H1 (cell line): ENCODE data around the gene YIPF5. TPM values are rescaled to one million over a fixed set of nuclear protein-coding genes. Genes with fewer than 3 reads are reported as not detected.

ENCODE experiments used
- CTCF ChIA-PET: fragments of 300-600 bp; sonication (Branson Sonifier 250); formaldehyde crosslinking; loops from one replicate; lab custom pipeline; 2021; ENCODE audit not compliant: partially characterized antibody; lab: Charles Lee
- POLR2A ChIA-PET: fragments of 300-600 bp; sonication (Branson Sonifier 250); formaldehyde crosslinking; loops from one replicate; lab custom pipeline; 2021; ENCODE audit warnings: inconsistent platforms; ENCODE audit not compliant: partially characterized antibody; lab: Charles Lee
- DNase-seq, 2 experiments: peaks; one replicate each; pipeline versions ENCODE4 v3.0.0 to v3.0.0-alpha.2; 2010 to 2022; ENCODE audit warnings: low spot score in 2 of 2, low read depth in 1 of 2, mixed read lengths in 1 of 2
- FAIRE-seq: peaks from 2 replicates; lab custom pipeline; 2011; peaks lifted over from hg19 to GRCh38; lab: Jason Lieb, UNC
- H2AFZ ChIP-seq: 2 replicates; pipeline ENCODE4 v1.8.1; 2012; ENCODE audit warnings: low read length, inconsistent platforms
- H2AK5ac ChIP-seq: 2 replicates; pipeline ENCODE4 v1.6.1; 2013; ENCODE audit warnings: low read depth, low read length
- H2BK120ac ChIP-seq: replicated peaks from 2 replicates; pipeline ENCODE3; 2013; ENCODE audit warnings: low read depth, low read length, inconsistent platforms
- H2BK12ac ChIP-seq: 2 replicates; pipeline ENCODE4 v1.6.1; 2013; ENCODE audit warnings: low read depth, low read length
- H2BK15ac ChIP-seq: 2 replicates; pipeline ENCODE4 v1.6.1; 2013; ENCODE audit warnings: low read length
- H2BK20ac ChIP-seq: 2 replicates; pipeline ENCODE4 v1.6.1; 2013; ENCODE audit warnings: low read length
- H2BK5ac ChIP-seq: 2 replicates; pipeline ENCODE4 v1.6.1; 2013; ENCODE audit warnings: low read depth, low read length
- H3K14ac ChIP-seq: 2 replicates; pipeline ENCODE4 v1.6.1; 2013; ENCODE audit warnings: inconsistent platforms; ENCODE audit not compliant: insufficient read length
- H3K18ac ChIP-seq: 2 replicates; pipeline ENCODE4 v1.6.1; 2013; ENCODE audit warnings: low read length; ENCODE audit errors: extremely low read depth
- H3K23ac ChIP-seq: 2 replicates; pipeline ENCODE4 v1.6.1; 2013; ENCODE audit warnings: inconsistent platforms; ENCODE audit not compliant: insufficient read length
- H3K23me2 ChIP-seq: 2 replicates; pipeline ENCODE4 v1.6.1; 2013; ENCODE audit warnings: low read depth, low read length
- H3K27ac ChIP-seq: 2 replicates; pipeline ENCODE4 v1.6.1; 2011; ENCODE audit warnings: low read depth, low read length, inconsistent platforms
- H3K27me3 ChIP-seq, 4 experiments: replicated peaks in 1 of 4; 1 replicate in 1 of 4; 2 replicates in 3 of 4; pipeline versions ENCODE4 v1.6.1 to v1.8.1; 2011 to 2013; ENCODE audit warnings: low read length in 3 of 4, mild to moderate bottlenecking in 3 of 4, inconsistent platforms in 2 of 4, mixed read lengths in 2 of 4, moderate library complexity in 1 of 4; ENCODE audit not compliant: control insufficient read depth in 3 of 4, insufficient read depth in 3 of 4; ENCODE audit errors: extremely low read depth in 1 of 4
- H3K36me3 ChIP-seq, 4 experiments: 2 replicates each; pipeline versions ENCODE4 v1.6.1 to v1.8.1; 2011 to 2013; ENCODE audit warnings: mild to moderate bottlenecking in 4 of 4, low read length in 3 of 4, moderate library complexity in 2 of 4, control low read depth in 1 of 4, inconsistent platforms in 1 of 4; ENCODE audit not compliant: insufficient read depth in 4 of 4, control insufficient read depth in 2 of 4
- H3K4ac ChIP-seq: replicated peaks from 2 replicates; pipeline ENCODE3; 2013; ENCODE audit warnings: low read length, low read depth, mixed read lengths, inconsistent platforms; ENCODE audit not compliant: insufficient read length
- H3K4me1 ChIP-seq, 4 experiments: replicated peaks in 1 of 4; 1 replicate in 1 of 4; 2 replicates in 3 of 4; pipeline versions ENCODE4 v1.6.1 to v1.8.1; 2011 to 2013; ENCODE audit warnings: low read length in 3 of 4, inconsistent platforms in 2 of 4, mixed read lengths in 1 of 4; ENCODE audit not compliant: insufficient read depth in 4 of 4, control insufficient read depth in 3 of 4
- H3K4me2 ChIP-seq, 2 experiments: 2 replicates each; pipeline versions ENCODE4 v1.6.1 to v1.8.1; 2011 to 2013; ENCODE audit warnings: low read depth in 2 of 2, low read length in 2 of 2, control low read depth in 1 of 2, inconsistent platforms in 1 of 2, mild to moderate bottlenecking in 1 of 2; ENCODE audit not compliant: insufficient read depth in 1 of 2
- H3K4me3 ChIP-seq, 4 experiments: fragments of 200-600, 300-600 bp in 1 of 4; sonication (generic), shearing (Covaris generic), sonication (Bioruptor Twin) in 1 of 4; 2 replicates each; pipeline versions ENCODE4 v1.5.1 to v1.8.1; 2011 to 2016; ENCODE audit warnings: low read length in 4 of 4, low read depth in 3 of 4, control low read depth in 2 of 4, inconsistent platforms in 2 of 4, mild to moderate bottlenecking in 2 of 4, mixed read lengths in 1 of 4, moderate library complexity in 1 of 4; ENCODE audit not compliant: insufficient read depth in 2 of 4; ENCODE audit errors: extremely low read depth in 1 of 4
- H3K56ac ChIP-seq: replicated peaks from 2 replicates; pipeline ENCODE3; 2013; ENCODE audit warnings: low read depth, mild to moderate bottlenecking, mixed read lengths, low read length, inconsistent platforms; ENCODE audit not compliant: insufficient read length
- H3K79me1 ChIP-seq: 2 replicates; pipeline ENCODE4 v1.6.1; 2013; ENCODE audit warnings: low read depth, low read length, control low read depth
- H3K79me2 ChIP-seq, 2 experiments: 2 replicates each; pipeline versions ENCODE4 v1.6.1 to v1.8.1; 2012 to 2013; ENCODE audit warnings: low read length in 2 of 2, mild to moderate bottlenecking in 2 of 2, inconsistent platforms in 1 of 2; ENCODE audit not compliant: insufficient read depth in 2 of 2, control insufficient read depth in 1 of 2
- H3K9ac ChIP-seq, 4 experiments: replicated peaks in 1 of 4; 1 replicate in 1 of 4; 2 replicates in 3 of 4; pipeline versions ENCODE4 v1.6.1 to v1.8.1; 2011 to 2013; ENCODE audit warnings: low read depth in 3 of 4, low read length in 3 of 4, control low read depth in 2 of 4, mild to moderate bottlenecking in 2 of 4, moderate library complexity in 2 of 4, inconsistent platforms in 1 of 4; ENCODE audit errors: extremely low read depth in 1 of 4
- H3K9me3 ChIP-seq, 2 experiments: 2 replicates each; pipeline versions ENCODE4 v1.6.1 to v1.8.1; 2012 to 2013; ENCODE audit warnings: mild to moderate bottlenecking in 2 of 2, moderate library complexity in 2 of 2, control low read depth in 1 of 2, inconsistent platforms in 1 of 2, low read depth in 1 of 2, low read length in 1 of 2, mixed read lengths in 1 of 2; ENCODE audit not compliant: insufficient read depth in 2 of 2
- H4K20me1 ChIP-seq, 2 experiments: replicated peaks in 1 of 2; 2 replicates each; pipeline versions ENCODE3 to v1.8.1; 2011 to 2013; ENCODE audit warnings: inconsistent platforms in 2 of 2, low read length in 2 of 2, mild to moderate bottlenecking in 1 of 2; ENCODE audit not compliant: insufficient read depth in 2 of 2, control insufficient read depth in 1 of 2
- H4K5ac ChIP-seq: 2 replicates; pipeline ENCODE4 v1.6.1; 2013; ENCODE audit warnings: low read length, low read depth, mixed read lengths, inconsistent platforms; ENCODE audit not compliant: insufficient read length
- H4K8ac ChIP-seq: 2 replicates; pipeline ENCODE4 v1.8.0; 2013; ENCODE audit warnings: mild to moderate bottlenecking, moderate library complexity, low read length, inconsistent platforms; ENCODE audit not compliant: insufficient read depth; ENCODE audit errors: extremely low read depth
- H4K91ac ChIP-seq: replicated peaks from 2 replicates; pipeline ENCODE3; 2013; ENCODE audit warnings: low read length, mixed read lengths, inconsistent platforms; ENCODE audit not compliant: insufficient read length
- CTBP2 ChIP-seq: IDR thresholded peaks from 2 replicates; pipeline ENCODE4 v1.7.0; 2011; ENCODE audit warnings: borderline replicate concordance, mild to moderate bottlenecking, moderate library complexity, mixed read lengths, low read length; ENCODE audit not compliant: insufficient read depth, insufficient read length
- EGR1 ChIP-seq: IDR thresholded peaks from 2 replicates; pipeline ENCODE4 v1.6.1; 2011; ENCODE audit warnings: low read depth, low read length, borderline replicate concordance
- KDM4A ChIP-seq: IDR thresholded peaks from one replicate; pipeline ENCODE4 v1.7.1; 2012; ENCODE audit warnings: low read depth, mild to moderate bottlenecking, moderate library complexity, low read length, inconsistent platforms; ENCODE audit not compliant: severe bottlenecking
- POLR2A ChIP-seq, 2 experiments: IDR thresholded peaks; 1 replicate in 1 of 2; 2 replicates in 1 of 2; pipeline ENCODE4 v1.6.1; 2011; ENCODE audit warnings: low read depth in 2 of 2, low read length in 2 of 2, mild to moderate bottlenecking in 2 of 2; ENCODE audit errors: control extremely low read depth in 1 of 2
- RNF2 ChIP-seq: fragments of 200-900, 300-1000 bp; sonication (generic); IDR thresholded peaks from 2 replicates; pipeline ENCODE4 v1.7.1; 2016; ENCODE audit warnings: borderline replicate concordance, low read depth, mild to moderate bottlenecking, antibody characterized with exemption, low read length; ENCODE audit not compliant: poor library complexity, severe bottlenecking; ENCODE audit errors: missing control alignments
- SIN3A ChIP-seq, 2 experiments: IDR thresholded peaks in 1 of 2; conservative IDR thresholded peaks in 1 of 2; 2 replicates each; pipeline ENCODE4 v1.6.1; 2011 to 2012; ENCODE audit warnings: low read length in 2 of 2, improper control_type of control experiment in 1 of 2, low read depth in 1 of 2, mild to moderate bottlenecking in 1 of 2
- SIRT6 ChIP-seq: IDR thresholded peaks from one replicate; pipeline ENCODE4 v1.7.1; 2012; ENCODE audit warnings: low read length, inconsistent platforms
- SP4 ChIP-seq: IDR thresholded peaks from 2 replicates; pipeline ENCODE4 v1.6.1; 2012; ENCODE audit warnings: low read length, inconsistent platforms
- TAF1 ChIP-seq: IDR thresholded peaks from 2 replicates; pipeline ENCODE4 v1.6.1; 2011; ENCODE audit warnings: mild to moderate bottlenecking, low read depth, low read length
- TAF7 ChIP-seq: optimal IDR thresholded peaks from 2 replicates; pipeline ENCODE3; 2011; ENCODE audit warnings: low read depth, mild to moderate bottlenecking, inconsistent platforms, low read length, moderate library complexity, borderline replicate concordance
- ZNF274 ChIP-seq: IDR thresholded peaks from 2 replicates; pipeline ENCODE4 v1.7.0; 2012; ENCODE audit warnings: low read length, borderline replicate concordance; ENCODE audit errors: extremely low read depth
- WGBS, 2 experiments: shearing (Covaris generic) in 1 of 2; methylation state at CpG; one replicate each; pipeline versions ENCODE4 v1.1.6 to v1.1.7; 2013 to 2015; ENCODE audit warnings: low lambda C conversion rate in 2 of 2, mixed read lengths in 2 of 2, inconsistent platforms in 1 of 2, low coverage in 1 of 2, missing lambda C conversion rate in 1 of 2; ENCODE audit not compliant: insufficient replicate concordance in 2 of 2, insufficient coverage in 1 of 2, insufficient read length in 1 of 2; ENCODE audit errors: extremely low coverage in 1 of 2, missing lambda C conversion rate in 1 of 2; 5-methylcytosine and 5-hydroxymethylcytosine counted together
- polyA plus RNA-seq, 7 experiments: library from polyadenylated mRNA; depleted of rRNA in 3 of 7; stranded (reverse) in 5 of 7; unstranded in 2 of 7; fragments of >200 nt in 5 of 7; fragments of 200-250 nt in 2 of 7; gene quantifications; 1 replicate in 5 of 7; 2 replicates in 1 of 7; 4 replicates in 1 of 7; pipeline versions ENCODE4 v1.2.1 to v1.2.3, GENCODE V29; 2011 to 2013; ENCODE audit warnings: missing spikeins in 2 of 7, mixed read lengths in 2 of 7
- total RNA-seq: library from RNA; stranded (reverse); fragmentation: NEBNext Ultra II Directional; extraction: Animal tissue kit (Norgen Biotek cat#: 25700); gene quantifications from 2 replicates; pipeline ENCODE4 v1.2.1, GENCODE V29; 2021

The YIPF5 gene
- total and polyA plus RNA-seq, 2 of the 8 experiments (the other 6 are each of a cell fraction or from before 2014, with no cell fraction given) = 27.6 to 33.6 TPM

DNA sequence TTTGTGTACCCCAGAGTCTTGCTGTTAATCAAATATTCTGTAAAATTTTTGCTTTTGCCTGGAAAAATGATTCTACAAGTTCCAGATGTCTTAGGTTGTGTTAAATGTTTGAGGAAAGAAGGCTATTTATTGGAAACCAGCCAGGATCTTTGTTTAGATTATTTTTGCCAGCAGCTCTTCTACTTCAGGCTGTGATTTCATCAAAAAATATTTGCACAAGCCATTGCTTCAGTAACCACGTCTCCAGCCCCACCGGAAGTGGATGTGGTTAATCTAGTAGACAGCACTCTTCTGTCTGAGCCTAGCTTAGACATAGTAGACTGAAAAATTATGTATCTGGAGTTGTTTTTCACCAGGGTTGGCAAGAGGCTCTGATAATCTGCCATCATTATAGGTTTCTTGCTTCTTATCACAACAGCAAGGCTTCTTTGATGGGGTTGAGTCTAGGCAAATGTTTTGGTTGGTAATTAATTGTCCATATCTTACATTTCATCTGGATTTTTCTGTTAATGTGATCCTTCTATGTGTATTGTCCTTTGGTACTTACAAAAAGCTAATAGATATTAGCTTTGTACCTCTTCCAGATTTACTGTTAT, 17.3 kb upstream of the YIPF5 start:
- no peaks in the 10 kb centered on the region for H3K79me2 ChIP-seq
- H3K36me3 ChIP-seq = no peaks in the 10 kb centered on the region
- CTCF ChIA-PET = interaction anchor here (0.8 kb wide), 1 partner anchor 8 kb away, joined by 3 read pairs; no protein-coding TSS in a partner anchor
- FAIRE-seq (no peak), DNase-seq (no peak)
- H3K9ac ChIP-seq = no peak overlapping the region
- H4K20me1 ChIP-seq = no peaks in the 10 kb centered on the region
- no peak overlapping the region for H3K27ac ChIP-seq
- no peak overlapping the region for H2BK120ac ChIP-seq
- no peak overlapping the region for H3K4me3 ChIP-seq
- no peak overlapping the region for H2BK15ac ChIP-seq
- 100% methylated on average over 2 of the region's 2 CpGs; no CpG with 5 or more reads in 1 of the 2 experiments for WGBS, 2 experiments
- no peak overlapping the region for H4K91ac ChIP-seq
- H3K4me1 ChIP-seq = peaks cover 0 to 2% (median 0%) of the 10 kb centered on the region in 4 experiments; a peak in 1 of 7 replicates
- no peak overlapping the region for H4K8ac ChIP-seq
- H3K18ac ChIP-seq = no peak overlapping the region
- no peak overlapping the region for H3K56ac ChIP-seq
- H3K23me2 ChIP-seq = no peaks in the 10 kb centered on the region
- H3K4ac ChIP-seq = no peak overlapping the region
- no peaks in the 10 kb centered on the region for H3K27me3 ChIP-seq
- H4K5ac ChIP-seq = no peak overlapping the region
- no peak overlapping the region for H3K23ac ChIP-seq
- no peak overlapping the region for H2BK20ac ChIP-seq
- POLR2A ChIA-PET = no interaction called here
- H2AFZ ChIP-seq = no peak overlapping the region
- no peak overlapping the region for H2BK12ac ChIP-seq
- no peaks in the 10 kb centered on the region for H3K79me1 ChIP-seq
- H2BK5ac ChIP-seq = no peak overlapping the region
- H3K4me2 ChIP-seq = no peak overlapping the region
- no peak overlapping the region for H2AK5ac ChIP-seq
- H3K9me3 ChIP-seq = no peaks in the 10 kb centered on the region
- no peak overlapping the region for H3K14ac ChIP-seq
- TF ChIP-seq SP4 (no peak), KDM4A (no peak), CTBP2 (no peak), TAF1 (no peak), ZNF274 (no peak), RNF2 (no peak), POLR2A (IDR thresholded peaks at IDR 0.05; ENCODE audit: control extremely low read depth in 1 of 2, low read depth in 2 of 2, low read length in 2 of 2) (no peak), SIN3A (conservative IDR thresholded peaks at IDR 0.05 in 1 of 2, IDR thresholded peaks at IDR 0.05 in 1 of 2; ENCODE audit: low read depth in 1 of 2, low read length in 2 of 2) (no peak), TAF7 (no peak), EGR1 (no peak), SIRT6 (no peak)
